ENCODE measurements around the gene FER. TPM values are rescaled to one million over a fixed set of nuclear protein-coding genes. Genes with fewer than 3 reads are reported as not detected.
"Not testable (repeated sequence)": the region's sequence is repeated elsewhere in the genome, so short reads cannot be mapped to it uniquely, and the experiment has no call there.

FER gene
- polyA plus RNA-seq, 1 donor (not counting 4 experiments of a cell fraction or from before 2014, with no cell fraction given) = 17.1 TPM

DNA sequence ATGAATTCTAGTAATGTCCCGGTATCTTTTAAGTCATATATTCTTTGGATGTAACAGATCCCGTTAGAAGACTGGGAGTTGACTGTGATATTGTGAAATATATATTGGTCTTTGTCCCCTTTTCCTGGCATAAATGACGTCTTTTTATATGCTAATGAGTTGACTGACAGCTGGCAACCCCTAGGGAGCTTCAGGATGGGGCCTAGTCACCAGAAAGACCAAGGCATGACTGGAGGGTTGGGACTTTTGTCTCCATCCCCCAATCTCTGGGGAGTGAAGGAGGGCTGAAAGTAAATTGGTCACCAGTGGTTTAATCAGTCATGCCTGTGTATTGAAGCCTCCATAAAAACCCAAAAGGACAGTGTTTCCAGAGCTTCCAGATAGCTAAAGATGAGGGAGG lies 420.5 kb downstream of the FER start:
- Histone ChIP-seq H3K27ac (ENCODE audit: control insufficient read depth, insufficient read depth, low read length) (no peak overlapping the region), H3K27me3 (ENCODE audit: control insufficient read depth, extremely low read depth, insufficient read depth, low read length) (no peaks in the 10 kb centered on the region), H3K9me3 (ENCODE audit: control insufficient read depth, low read depth, low read length) (no peaks in the 10 kb centered on the region), H3K4me2 (ENCODE audit: control insufficient read depth, extremely low read depth, insufficient read depth, low read depth, low read length) (no peak overlapping the region), H2AFZ (ENCODE audit: control insufficient read depth, low read length) (no peak overlapping the region), H3K4me3 (ENCODE audit: control insufficient read depth in 2 of 3, extremely low read depth in 1 of 3, insufficient read depth in 2 of 3, low read depth in 1 of 3, low read length in 3 of 3) (no peak overlapping the region), H3K4me1 (ENCODE audit: control insufficient read depth, extremely low read depth, insufficient read depth, low read length) (no peaks in the 10 kb centered on the region), H3K9ac (ENCODE audit: control insufficient read depth, extremely low read depth, insufficient read depth, low read length) (no peak overlapping the region), H3K79me2 (ENCODE audit: control insufficient read depth, insufficient read depth, low read length) (no peaks in the 10 kb centered on the region), H3K36me3 (ENCODE audit: control insufficient read depth in 2 of 2, extremely low read depth in 1 of 2, insufficient read depth in 2 of 2, low read length in 2 of 2) (no peaks in the 10 kb centered on the region), H3K9me1 (ENCODE audit: control insufficient read depth, extremely low read depth, insufficient read depth, low read length) (no peaks in the 10 kb centered on the region), H4K20me1 (ENCODE audit: control insufficient read depth, extremely low read depth, insufficient read depth, low read length) (no peaks in the 10 kb centered on the region)
- no peak for DNase-seq (ENCODE audit: low read depth, low spot score)
- TF ChIP-seq, protein P1, sequence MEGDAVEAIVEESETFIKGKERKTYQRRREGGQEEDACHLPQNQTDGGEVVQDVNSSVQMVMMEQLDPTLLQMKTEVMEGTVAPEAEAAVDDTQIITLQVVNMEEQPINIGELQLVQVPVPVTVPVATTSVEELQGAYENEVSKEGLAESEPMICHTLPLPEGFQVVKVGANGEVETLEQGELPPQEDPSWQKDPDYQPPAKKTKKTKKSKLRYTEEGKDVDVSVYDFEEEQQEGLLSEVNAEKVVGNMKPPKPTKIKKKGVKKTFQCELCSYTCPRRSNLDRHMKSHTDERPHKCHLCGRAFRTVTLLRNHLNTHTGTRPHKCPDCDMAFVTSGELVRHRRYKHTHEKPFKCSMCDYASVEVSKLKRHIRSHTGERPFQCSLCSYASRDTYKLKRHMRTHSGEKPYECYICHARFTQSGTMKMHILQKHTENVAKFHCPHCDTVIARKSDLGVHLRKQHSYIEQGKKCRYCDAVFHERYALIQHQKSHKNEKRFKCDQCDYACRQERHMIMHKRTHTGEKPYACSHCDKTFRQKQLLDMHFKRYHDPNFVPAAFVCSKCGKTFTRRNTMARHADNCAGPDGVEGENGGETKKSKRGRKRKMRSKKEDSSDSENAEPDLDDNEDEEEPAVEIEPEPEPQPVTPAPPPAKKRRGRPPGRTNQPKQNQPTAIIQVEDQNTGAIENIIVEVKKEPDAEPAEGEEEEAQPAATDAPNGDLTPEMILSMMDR (optimal IDR thresholded peaks at IDR 0.05 in 1 of 3, IDR thresholded peaks at IDR 0.05 in 1 of 3, conservative IDR thresholded peaks at IDR 0.05 in 1 of 3; ENCODE audit: extremely low read depth in 1 of 3, insufficient read depth in 2 of 3, low read length in 3 of 3) = no peak
- TF ChIP-seq EZH2 (IDR thresholded peaks at IDR 0.05; ENCODE audit: low read length) = no peak
- no peak for FAIRE-seq
- dilution Hi-C loops (cut with MboI; ENCODE audit: extremely low pct_ligation_motif_present, low sequenced_read_pairs) = no loop called here

DNA sequence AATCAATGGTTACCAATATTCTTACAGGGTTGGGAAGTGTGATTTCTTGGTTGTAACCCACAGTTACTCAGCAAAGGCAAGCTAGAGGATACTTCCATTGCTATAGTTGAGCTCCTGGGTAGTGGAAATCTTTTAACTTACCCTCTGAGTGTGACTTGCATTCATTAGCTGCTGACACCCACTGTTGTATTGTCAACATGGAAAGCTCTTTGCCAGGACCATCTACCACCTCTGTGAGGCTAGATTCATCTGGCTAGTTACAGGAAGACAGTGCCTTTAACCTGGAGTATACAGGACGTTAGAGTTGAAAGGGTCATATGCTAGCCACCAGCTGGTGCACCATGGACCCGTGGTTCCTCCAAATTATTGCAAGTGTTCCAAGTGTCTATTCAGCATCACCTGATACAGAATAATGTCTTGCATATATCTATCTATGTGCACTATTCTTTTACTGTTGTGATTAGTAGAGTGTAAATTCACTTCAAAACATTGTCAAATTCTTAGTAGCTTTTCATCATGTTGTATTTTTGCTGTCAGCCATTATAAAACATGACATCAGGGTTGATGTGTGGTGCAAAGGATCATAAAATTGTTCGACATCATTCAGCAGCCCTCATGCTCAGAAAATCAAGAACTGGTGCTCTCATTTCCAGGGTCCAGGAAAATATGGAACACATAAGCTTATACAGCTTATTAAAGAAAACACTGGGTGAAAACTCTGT lies 423.1 kb downstream of the FER start:
- H3K9me1 ChIP-seq (ENCODE audit: control insufficient read depth, extremely low read depth, insufficient read depth, low read length) = no peaks in the 10 kb centered on the region
- no peak for FAIRE-seq
- H3K4me2 ChIP-seq (ENCODE audit: control insufficient read depth, extremely low read depth, insufficient read depth, low read depth, low read length) = no peak overlapping the region
- no peak for DNase-seq (ENCODE audit: low read depth, low spot score)
- H3K4me1 ChIP-seq (ENCODE audit: control insufficient read depth, extremely low read depth, insufficient read depth, low read length) = no peaks in the 10 kb centered on the region
- H3K4me3 ChIP-seq (ENCODE audit: control insufficient read depth in 2 of 3, extremely low read depth in 1 of 3, insufficient read depth in 2 of 3, low read depth in 1 of 3, low read length in 3 of 3) = no peak overlapping the region
- TF ChIP-seq, protein P1 (optimal IDR thresholded peaks at IDR 0.05 in 1 of 3, IDR thresholded peaks at IDR 0.05 in 1 of 3, conservative IDR thresholded peaks at IDR 0.05 in 1 of 3; ENCODE audit: extremely low read depth in 1 of 3, insufficient read depth in 2 of 3, low read length in 3 of 3) = no peak
- TF ChIP-seq EZH2 (IDR thresholded peaks at IDR 0.05; ENCODE audit: low read length) = no peak
- no peaks in the 10 kb centered on the region for H3K36me3 ChIP-seq (ENCODE audit: control insufficient read depth in 2 of 2, extremely low read depth in 1 of 2, insufficient read depth in 2 of 2, low read length in 2 of 2)
- dilution Hi-C loops (cut with MboI; ENCODE audit: extremely low pct_ligation_motif_present, low sequenced_read_pairs) = no loop called here
- no peaks in the 10 kb centered on the region for H4K20me1 ChIP-seq (ENCODE audit: control insufficient read depth, extremely low read depth, insufficient read depth, low read length)
- H2AFZ ChIP-seq (ENCODE audit: control insufficient read depth, low read length) = no peak overlapping the region
- H3K27ac ChIP-seq (ENCODE audit: control insufficient read depth, insufficient read depth, low read length) = no peak overlapping the region
- no peaks in the 10 kb centered on the region for H3K9me3 ChIP-seq (ENCODE audit: control insufficient read depth, low read depth, low read length)
- H3K27me3 ChIP-seq (ENCODE audit: control insufficient read depth, extremely low read depth, insufficient read depth, low read length) = no peaks in the 10 kb centered on the region
- no peaks in the 10 kb centered on the region for H3K79me2 ChIP-seq (ENCODE audit: control insufficient read depth, insufficient read depth, low read length)
- H3K9ac ChIP-seq (ENCODE audit: control insufficient read depth, extremely low read depth, insufficient read depth, low read length) = no peak overlapping the region

DNA sequence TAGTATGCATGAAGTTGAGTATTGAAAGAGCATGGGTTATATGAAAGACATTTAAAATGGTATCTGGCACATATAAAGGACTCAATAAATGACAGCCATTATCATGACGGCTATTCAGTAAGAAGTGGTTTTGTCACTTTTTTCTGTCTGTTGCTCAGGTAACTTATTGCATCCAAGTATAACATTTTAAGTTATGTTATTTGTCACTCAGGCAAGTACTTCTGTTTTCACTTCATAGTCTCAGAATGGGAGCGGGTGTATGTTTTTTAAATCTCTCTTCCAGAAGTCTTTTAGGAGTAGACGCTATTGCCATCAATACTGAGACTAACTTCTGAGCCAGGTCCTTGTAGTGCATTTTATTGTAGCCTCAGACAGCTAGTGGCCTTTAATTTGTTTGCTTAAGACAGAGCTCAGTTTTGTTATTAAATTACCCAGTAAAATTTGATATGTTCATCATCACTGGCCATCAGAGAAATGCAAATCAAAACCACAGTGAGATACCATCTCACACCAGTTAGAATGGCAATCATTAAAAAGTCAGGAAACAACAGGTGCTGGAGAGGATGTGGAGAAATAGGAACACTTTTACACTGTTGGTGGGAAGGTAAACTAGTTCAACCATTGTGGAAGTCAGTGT lies 423.9 kb downstream of the FER start:
- H3K79me2 ChIP-seq (ENCODE audit: control insufficient read depth, insufficient read depth, low read length); H3K4me2 ChIP-seq (ENCODE audit: control insufficient read depth, extremely low read depth, insufficient read depth, low read depth, low read length); H3K27ac ChIP-seq (ENCODE audit: control insufficient read depth, insufficient read depth, low read length); H3K9ac ChIP-seq (ENCODE audit: control insufficient read depth, extremely low read depth, insufficient read depth, low read length); dilution Hi-C loops (cut with MboI; ENCODE audit: extremely low pct_ligation_motif_present, low sequenced_read_pairs); FAIRE-seq; H3K9me1 ChIP-seq (ENCODE audit: control insufficient read depth, extremely low read depth, insufficient read depth, low read length); H3K4me3 ChIP-seq (ENCODE audit: control insufficient read depth in 2 of 3, extremely low read depth in 1 of 3, insufficient read depth in 2 of 3, low read depth in 1 of 3, low read length in 3 of 3); H3K4me1 ChIP-seq (ENCODE audit: control insufficient read depth, extremely low read depth, insufficient read depth, low read length); H4K20me1 ChIP-seq (ENCODE audit: control insufficient read depth, extremely low read depth, insufficient read depth, low read length); H3K36me3 ChIP-seq (ENCODE audit: control insufficient read depth in 2 of 2, extremely low read depth in 1 of 2, insufficient read depth in 2 of 2, low read length in 2 of 2); H3K9me3 ChIP-seq (ENCODE audit: control insufficient read depth, low read depth, low read length); H2AFZ ChIP-seq (ENCODE audit: control insufficient read depth, low read length); H3K27me3 ChIP-seq (ENCODE audit: control insufficient read depth, extremely low read depth, insufficient read depth, low read length); DNase-seq (ENCODE audit: low read depth, low spot score): not testable (repeated sequence)

All from keratinocyte (primary cell).